COLO668 (cell line): Measurements from ENCODE around the gene IGFL2.
"Not testable (repeated sequence)": the region's sequence is repeated elsewhere in the genome, so short reads cannot be mapped to it uniquely, and the experiment has no call there.

Experiments used
- DNase-seq: peaks from one replicate; lab custom pipeline; 2025; ENCODE audit not compliant: unreplicated experiment; lab: John Stamatoyannopoulos, UW

Gene IGFL2

GRCh38 chr19:46206682-46207081 is 58.6 kb downstream of the IGFL2 start:
- no peak for DNase-seq

- DNase-seq, result not testable (repeated sequence)
Measured at GRCh38 chr19:46207858-46208257, 59.8 kb downstream of the IGFL2 start.

- no peak for DNase-seq
Measured at GRCh38 chr19:46209051-46209450, 61.0 kb downstream of the IGFL2 start.

GRCh38 chr19:46209472-46209871 is 61.4 kb downstream of the IGFL2 start:
- no peak for DNase-seq

GRCh38 chr19:46210669-46211068 is 62.6 kb downstream of the IGFL2 start:
- no peak for DNase-seq
